ENCODE measurements around the gene MEFV.

- TF ChIP-seq, protein P1, sequence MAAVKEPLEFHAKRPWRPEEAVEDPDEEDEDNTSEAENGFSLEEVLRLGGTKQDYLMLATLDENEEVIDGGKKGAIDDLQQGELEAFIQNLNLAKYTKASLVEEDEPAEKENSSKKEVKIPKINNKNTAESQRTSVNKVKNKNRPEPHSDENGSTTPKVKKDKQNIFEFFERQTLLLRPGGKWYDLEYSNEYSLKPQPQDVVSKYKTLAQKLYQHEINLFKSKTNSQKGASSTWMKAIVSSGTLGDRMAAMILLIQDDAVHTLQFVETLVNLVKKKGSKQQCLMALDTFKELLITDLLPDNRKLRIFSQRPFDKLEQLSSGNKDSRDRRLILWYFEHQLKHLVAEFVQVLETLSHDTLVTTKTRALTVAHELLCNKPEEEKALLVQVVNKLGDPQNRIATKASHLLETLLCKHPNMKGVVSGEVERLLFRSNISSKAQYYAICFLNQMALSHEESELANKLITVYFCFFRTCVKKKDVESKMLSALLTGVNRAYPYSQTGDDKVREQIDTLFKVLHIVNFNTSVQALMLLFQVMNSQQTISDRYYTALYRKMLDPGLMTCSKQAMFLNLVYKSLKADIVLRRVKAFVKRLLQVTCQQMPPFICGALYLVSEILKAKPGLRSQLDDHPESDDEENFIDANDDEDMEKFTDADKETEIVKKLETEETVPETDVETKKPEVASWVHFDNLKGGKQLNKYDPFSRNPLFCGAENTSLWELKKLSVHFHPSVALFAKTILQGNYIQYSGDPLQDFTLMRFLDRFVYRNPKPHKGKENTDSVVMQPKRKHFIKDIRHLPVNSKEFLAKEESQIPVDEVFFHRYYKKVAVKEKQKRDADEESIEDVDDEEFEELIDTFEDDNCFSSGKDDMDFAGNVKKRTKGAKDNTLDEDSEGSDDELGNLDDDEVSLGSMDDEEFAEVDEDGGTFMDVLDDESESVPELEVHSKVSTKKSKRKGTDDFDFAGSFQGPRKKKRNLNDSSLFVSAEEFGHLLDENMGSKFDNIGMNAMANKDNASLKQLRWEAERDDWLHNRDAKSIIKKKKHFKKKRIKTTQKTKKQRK (IDR thresholded peaks at IDR 0.05; ENCODE audit: low read depth, low read length) = no peak
- TF ChIP-seq POLR2AphosphoS5 (IDR thresholded peaks at IDR 0.05; ENCODE audit: low read length) (no peak), SREBF2 (IDR thresholded peaks at IDR 0.05; ENCODE audit: low read length) (no peak), POLR2A (IDR thresholded peaks at IDR 0.05; ENCODE audit: low read depth, low read length) (no peak), NFXL1 (IDR thresholded peaks at IDR 0.05; ENCODE audit: borderline replicate concordance) (no peak), CTCF (IDR thresholded peaks at IDR 0.05 in 2 of 3, conservative IDR thresholded peaks at IDR 0.05 in 1 of 3; ENCODE audit: control insufficient read depth in 2 of 3, extremely low read depth in 1 of 3, insufficient read depth in 1 of 3, low read depth in 3 of 3, low read length in 3 of 3) (no peak), MTA2 (IDR thresholded peaks at IDR 0.05; ENCODE audit: low read depth) (no peak), JUNB (IDR thresholded peaks at IDR 0.05) (no peak), BCL11A (IDR thresholded peaks at IDR 0.05; ENCODE audit: low read depth, low read length) (no peak), CREB1 (IDR thresholded peaks at IDR 0.05; ENCODE audit: low read depth) (no peak), CHD2 (IDR thresholded peaks at IDR 0.05; ENCODE audit: borderline replicate concordance, low read depth, low read length) (no peak), ZNF24 (IDR thresholded peaks at IDR 0.05) (no peak)
- TF ChIP-seq, protein P2, sequence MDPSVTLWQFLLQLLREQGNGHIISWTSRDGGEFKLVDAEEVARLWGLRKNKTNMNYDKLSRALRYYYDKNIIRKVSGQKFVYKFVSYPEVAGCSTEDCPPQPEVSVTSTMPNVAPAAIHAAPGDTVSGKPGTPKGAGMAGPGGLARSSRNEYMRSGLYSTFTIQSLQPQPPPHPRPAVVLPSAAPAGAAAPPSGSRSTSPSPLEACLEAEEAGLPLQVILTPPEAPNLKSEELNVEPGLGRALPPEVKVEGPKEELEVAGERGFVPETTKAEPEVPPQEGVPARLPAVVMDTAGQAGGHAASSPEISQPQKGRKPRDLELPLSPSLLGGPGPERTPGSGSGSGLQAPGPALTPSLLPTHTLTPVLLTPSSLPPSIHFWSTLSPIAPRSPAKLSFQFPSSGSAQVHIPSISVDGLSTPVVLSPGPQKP (IDR thresholded peaks at IDR 0.05; ENCODE audit: low read depth, low read length) = no peak
Observed at GRCh38 chr16:3292604-3293003, 36.2 kb upstream of the MEFV start.
